ENCODE measurements around the gene EHMT1. TPM values are rescaled to one million over a fixed set of nuclear protein-coding genes. Genes with fewer than 3 reads are reported as not detected.
"Not testable (repeated sequence)": the region's sequence is repeated elsewhere in the genome, so short reads cannot be mapped to it uniquely, and the experiment has no call there.

EHMT1 gene
- total RNA-seq, 1 donor from 2014 or later = 95.9 TPM

GRCh38 chr9:137711678-137712105 lies 92.9 kb downstream of the EHMT1 start:
- intact Hi-C loops (cut with micrococcal nuclease) = no loop called here

DNA sequence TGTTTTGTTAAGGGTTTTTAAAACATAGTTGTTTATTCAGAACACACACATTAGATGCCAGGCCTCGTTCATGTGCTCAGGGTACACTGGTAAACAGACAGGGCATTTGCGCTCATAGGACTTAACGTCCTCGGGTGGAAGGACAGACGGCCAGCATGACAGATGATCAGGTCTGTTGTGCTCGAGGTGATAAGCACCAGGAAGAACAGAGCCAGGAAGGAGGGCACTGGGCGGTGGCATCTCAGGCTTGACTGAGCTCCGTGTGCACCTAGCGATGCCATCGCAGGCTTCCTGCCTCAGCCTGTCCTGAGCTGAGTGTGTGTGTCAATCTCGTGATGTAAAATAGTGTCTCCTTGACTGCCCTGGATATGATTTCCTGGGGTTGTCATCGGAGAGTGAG lies 96.5 kb downstream of the EHMT1 start:
- intact Hi-C loops (cut with micrococcal nuclease) = no loop called here

GRCh38 chr9:137715866-137716693 lies 97.3 kb downstream of the EHMT1 start:
- intact Hi-C loops (cut with micrococcal nuclease) = not testable (repeated sequence)

- intact Hi-C loops (cut with micrococcal nuclease) = no loop called here
These were observed 98.0 kb downstream of the EHMT1 start for GRCh38 chr9:137716694-137717287.

- intact Hi-C loops (cut with micrococcal nuclease) = no loop called here
These were observed 99.0 kb downstream of the EHMT1 start for GRCh38 chr9:137717776-137718327.

GRCh38 chr9:137719194-137719593 lies 100.4 kb downstream of the EHMT1 start:
- intact Hi-C loops (cut with micrococcal nuclease) = no loop called here

- intact Hi-C loops (cut with micrococcal nuclease) = no loop called here
These were observed 101.8 kb downstream of the EHMT1 start for GRCh38 chr9:137720571-137721110.

GRCh38 chr9:137721479-137721878 lies 102.7 kb downstream of the EHMT1 start:
- intact Hi-C loops (cut with micrococcal nuclease) = no loop called here

DNA sequence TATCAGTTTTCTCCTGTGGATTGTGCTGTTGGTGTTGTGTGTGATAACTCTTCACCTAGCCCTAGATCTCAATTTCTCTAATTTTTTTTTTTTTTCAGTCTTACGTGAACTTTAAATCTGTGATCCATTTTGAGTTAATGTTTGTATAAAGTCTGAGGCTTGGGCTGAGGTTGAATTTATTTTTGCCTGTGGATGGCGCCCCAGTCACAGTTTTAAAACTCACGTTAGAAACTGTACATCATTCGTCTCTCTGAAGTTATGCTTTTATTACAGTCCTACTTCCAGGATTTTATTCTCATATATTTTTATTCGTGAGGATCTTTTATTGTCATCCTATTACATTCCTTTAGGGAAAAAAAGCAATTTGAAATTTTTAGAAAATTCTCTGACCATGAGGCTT lies 103.1 kb downstream of the EHMT1 start:
- intact Hi-C loops (cut with micrococcal nuclease) = no loop called here

GRCh38 chr9:137722481-137722880 lies 103.7 kb downstream of the EHMT1 start:
- intact Hi-C loops (cut with micrococcal nuclease) = no loop called here

- intact Hi-C loops (cut with micrococcal nuclease) = not testable (repeated sequence)
These were observed 104.6 kb downstream of the EHMT1 start for GRCh38 chr9:137723356-137723755.

- intact Hi-C loops (cut with micrococcal nuclease) = no loop called here
These were observed 105.1 kb downstream of the EHMT1 start for GRCh38 chr9:137723783-137724445.

DNA sequence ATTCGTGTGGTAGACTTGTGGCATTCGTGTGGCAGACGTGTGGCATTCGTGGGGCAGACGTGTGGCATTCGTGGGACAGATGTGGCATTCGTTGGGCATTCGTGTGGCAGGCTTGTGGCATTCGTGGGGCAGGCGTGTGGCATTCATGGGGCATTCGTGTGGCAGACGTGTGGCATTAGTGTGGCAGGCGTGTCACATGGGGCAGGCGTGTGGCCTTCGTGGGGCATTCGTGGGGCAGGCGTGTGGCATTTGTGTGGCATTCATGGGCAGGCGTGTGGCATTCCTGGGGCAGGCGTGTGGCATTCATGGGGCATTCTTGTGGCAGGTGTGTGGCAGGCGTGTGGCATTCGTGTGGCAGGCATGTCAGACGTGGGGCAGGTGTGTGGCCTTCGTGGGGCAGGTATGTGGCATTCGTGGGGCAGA lies 106.0 kb downstream of the EHMT1 start:
- intact Hi-C loops (cut with micrococcal nuclease) = no loop called here

DNA sequence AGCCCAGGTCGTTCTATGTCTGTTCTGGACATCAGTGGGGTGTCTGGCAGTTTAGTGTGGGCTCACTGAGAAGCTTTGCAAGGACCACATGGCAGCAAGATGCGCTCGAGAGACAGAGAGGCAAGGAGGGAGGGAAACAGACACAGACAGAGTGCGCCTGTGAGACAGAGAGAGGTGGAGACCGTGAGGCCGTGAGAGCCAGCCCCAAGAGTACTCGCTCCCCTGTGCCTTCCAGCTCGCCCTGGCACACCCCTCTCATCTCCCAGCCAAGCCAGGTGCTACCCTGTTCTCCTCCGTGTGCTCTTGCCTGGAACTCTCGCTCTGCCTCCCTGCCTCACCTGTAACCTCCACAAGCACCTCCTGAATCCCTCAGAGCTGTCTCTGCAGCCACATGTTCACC lies 106.8 kb downstream of the EHMT1 start:
- intact Hi-C loops (cut with micrococcal nuclease) = no loop called here

- intact Hi-C loops (cut with micrococcal nuclease) = not testable (repeated sequence)
These were observed 107.5 kb downstream of the EHMT1 start for GRCh38 chr9:137726336-137726735.

DNA sequence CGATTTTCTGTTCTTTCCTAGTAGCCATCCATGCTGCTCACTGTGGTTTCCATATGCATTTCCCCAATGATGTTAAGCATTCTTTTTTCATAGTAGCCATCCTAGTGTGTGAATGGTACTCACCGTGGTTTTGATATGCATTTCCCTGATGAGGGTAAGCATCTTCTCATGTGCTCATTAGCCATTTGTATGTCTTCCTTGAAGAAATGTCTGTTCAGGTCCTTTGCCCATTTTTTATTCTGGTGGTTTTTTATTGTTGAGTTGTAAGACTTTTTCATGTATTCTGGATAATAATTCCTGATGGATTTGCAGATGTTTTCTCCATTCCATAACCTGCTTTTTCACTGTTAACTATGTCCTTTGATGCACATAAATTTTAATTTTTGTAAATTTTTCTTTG lies 108.0 kb downstream of the EHMT1 start:
- intact Hi-C loops (cut with micrococcal nuclease) = no loop called here

GRCh38 chr9:137727716-137728115 lies 108.9 kb downstream of the EHMT1 start:
- intact Hi-C loops (cut with micrococcal nuclease) = no loop called here

DNA sequence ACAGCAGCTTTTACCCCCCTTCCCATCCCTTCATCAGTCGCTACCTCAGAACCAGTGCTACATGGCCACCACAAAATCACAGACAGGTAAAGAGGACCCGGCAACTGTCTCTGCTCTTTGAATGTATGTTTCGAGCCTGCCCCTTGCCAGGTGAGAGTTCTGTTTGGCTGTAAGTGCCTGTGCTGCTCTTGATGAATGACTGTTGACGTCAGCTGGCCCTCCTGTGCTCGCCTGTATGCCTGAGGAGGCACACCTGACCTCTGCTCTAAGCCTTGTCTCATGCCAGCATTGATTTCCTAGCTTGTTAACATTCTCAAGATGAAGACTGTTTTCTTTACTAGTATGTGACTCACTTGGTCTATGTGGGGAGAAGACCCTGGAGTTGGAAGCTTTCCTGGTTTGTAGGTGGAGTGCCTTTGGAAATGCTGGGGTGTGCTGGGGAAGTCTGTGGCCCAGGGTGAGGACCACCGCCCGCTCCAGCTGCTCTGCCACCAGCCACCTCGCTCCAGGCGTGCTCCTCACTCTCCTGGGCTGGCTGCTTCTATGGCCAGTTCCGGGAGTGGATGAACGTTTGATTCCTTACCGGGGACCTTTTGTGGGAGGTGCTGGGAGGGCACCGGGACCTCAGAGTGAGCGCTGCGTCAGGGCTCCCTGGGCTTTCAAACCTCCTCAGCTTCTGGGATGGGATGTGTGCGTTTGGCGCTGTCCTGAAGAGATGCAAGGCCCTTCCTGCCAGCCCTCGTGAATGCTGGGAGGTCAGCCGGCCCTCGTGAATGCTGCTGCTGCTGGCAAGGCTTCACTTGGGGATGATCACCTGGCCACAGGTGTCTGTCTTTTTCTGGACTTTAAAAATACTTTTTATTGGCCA lies 109.9 kb downstream of the EHMT1 start:
- intact Hi-C loops (cut with micrococcal nuclease) = no loop called here

- intact Hi-C loops (cut with micrococcal nuclease) = no loop called here
These were observed 112.6 kb downstream of the EHMT1 start for GRCh38 chr9:137731216-137731946.

Measured in T-helper 2 cell treated with Interferon-gamma antibody and Interleukin-4, amounts not matched to agents 100 ng/mL and 5 ng/mL, for 36 hours (primary cell).